SU-DHL-6 (cell line): ENCODE results near the gene EXT2.

Experiments used
- H2AFZ ChIP-seq: fragments of 200-600 bp; sonication (generic); 2 replicates; pipeline ENCODE4 v1.6.1; 2014; ENCODE audit warnings: low read depth, mild to moderate bottlenecking, moderate library complexity, mixed read lengths, antibody characterized with exemption, low read length; ENCODE audit not compliant: severe bottlenecking
- H3F3A ChIP-seq: fragments of 200-600 bp; shearing (Covaris generic); 2 replicates; pipeline ENCODE4 v1.6.0; 2016; ENCODE audit warnings: antibody characterized with exemption, mild to moderate bottlenecking; ENCODE audit not compliant: insufficient read depth
- H3K27ac ChIP-seq: fragments of 200-600 bp; sonication (generic); 2 replicates; pipeline ENCODE4 v1.5.1; 2016; ENCODE audit warnings: low read depth, mild to moderate bottlenecking, low read length, moderate library complexity, mixed read lengths
- H3K27me3 ChIP-seq: fragments of 200-600 bp; sonication (generic), shearing (Covaris generic); 2 replicates; pipeline ENCODE4 v1.6.0; 2014; ENCODE audit warnings: mild to moderate bottlenecking, low read length
- H3K36me3 ChIP-seq: fragments of 200-600 bp; sonication (generic); 2 replicates; pipeline ENCODE4 v1.6.1; 2014; ENCODE audit warnings: mild to moderate bottlenecking, low read length, mixed read lengths
- H3K4me2 ChIP-seq: fragments of 300-600, 200-600 bp; shearing (Covaris generic), sonication (generic); 2 replicates; pipeline ENCODE4 v1.6.0; 2014; ENCODE audit warnings: low read length, low read depth, mild to moderate bottlenecking; ENCODE audit not compliant: poor library complexity, severe bottlenecking
- H3K4me3 ChIP-seq: fragments of 200-600 bp; sonication (generic); 2 replicates; pipeline ENCODE4 v1.5.1; 2014; ENCODE audit warnings: antibody characterized with exemption, low read length, mild to moderate bottlenecking, mixed read lengths; ENCODE audit not compliant: insufficient read depth, poor library complexity, severe bottlenecking
- H3K79me2 ChIP-seq: fragments of 200-600 bp; sonication (generic); 2 replicates; pipeline ENCODE4 v1.6.1; 2014; ENCODE audit warnings: mild to moderate bottlenecking, low read length, moderate library complexity; ENCODE audit not compliant: insufficient read depth
- H3K9ac ChIP-seq: fragments of 200-600 bp; sonication (generic); 2 replicates; pipeline ENCODE4 v1.7.0; 2014; ENCODE audit warnings: mild to moderate bottlenecking, low read length
- H3K9me2 ChIP-seq: fragments of 200-600 bp; sonication (generic); replicated peaks from 2 replicates; pipeline ENCODE4 v1.6.1; 2014; ENCODE audit warnings: low read length; ENCODE audit not compliant: insufficient read depth
- H3K9me3 ChIP-seq: fragments of 200-600 bp; sonication (generic); 2 replicates; pipeline ENCODE4 v1.6.1; 2014; ENCODE audit warnings: low read length, mixed read lengths; ENCODE audit not compliant: insufficient read depth
- H4K20me1 ChIP-seq: fragments of 200-600 bp; sonication (generic); 2 replicates; pipeline ENCODE4 v1.6.1; 2014; ENCODE audit warnings: low read depth, mild to moderate bottlenecking, antibody characterized with exemption, low read length, moderate library complexity, mixed read lengths
- CTCF ChIP-seq: fragments of 200-600 bp; sonication (generic); IDR thresholded peaks from one replicate; pipeline ENCODE4 v1.5.1; 2017; ENCODE audit warnings: antibody characterized with exemption, mild to moderate bottlenecking, low read length, moderate library complexity; ENCODE audit not compliant: insufficient read depth, poor library complexity, severe bottlenecking
- EZH2phosphoT487 ChIP-seq: fragments of 200-600 bp; sonication (generic), shearing (Covaris generic); conservative IDR thresholded peaks from 2 replicates; pipeline ENCODE4 v1.6.1; 2018; ENCODE audit warnings: mild to moderate bottlenecking, antibody characterized with exemption, low read length, moderate library complexity, mixed read lengths

Gene EXT2

GRCh38 chr11:44133335-44133946 lies 38.0 kb downstream of the EXT2 start:
- no peak overlapping the region for H2AFZ ChIP-seq
- TF ChIP-seq CTCF (peak; percentile 43), EZH2phosphoT487 (no peak)
- no peak overlapping the region for H3K4me2 ChIP-seq
- no peak overlapping the region for H3K27ac ChIP-seq
- H3K79me2 ChIP-seq, result no peaks in the 10 kb centered on the region
- H3K9ac ChIP-seq, result no peak overlapping the region
- H3K4me3 ChIP-seq, result no peak overlapping the region
- no peaks in the 10 kb centered on the region for H3K9me3 ChIP-seq
- no peaks in the 10 kb centered on the region for H3K36me3 ChIP-seq
- H3F3A ChIP-seq, result no peaks in the 10 kb centered on the region
- no peaks in the 10 kb centered on the region for H4K20me1 ChIP-seq
- H3K27me3 ChIP-seq, result no peaks in the 10 kb centered on the region
- H3K9me2 ChIP-seq, result no peaks in the 10 kb centered on the region

DNA sequence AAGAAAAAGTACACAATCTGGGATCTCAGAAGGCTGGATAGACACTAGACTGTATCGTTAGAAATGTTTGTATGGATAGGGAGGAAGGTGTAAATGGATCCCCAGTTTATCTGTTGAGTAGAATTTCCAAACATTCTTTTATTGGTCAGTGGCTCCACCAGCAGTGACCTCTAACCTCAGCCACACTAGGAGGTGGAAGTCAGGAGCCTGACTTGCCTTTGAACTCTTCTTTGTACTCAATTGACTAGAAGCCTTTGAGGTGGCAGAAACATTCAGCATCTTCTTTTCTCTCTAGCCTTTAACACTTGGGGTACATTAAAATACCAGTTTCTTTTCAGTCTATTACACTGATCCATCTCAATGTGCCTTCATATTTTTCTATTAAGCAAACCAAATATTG lies 39.1 kb downstream of the EXT2 start:
- Histone ChIP-seq H3K9me2 (no peaks in the 10 kb centered on the region), H4K20me1 (no peaks in the 10 kb centered on the region), H2AFZ (no peak overlapping the region), H3F3A (no peaks in the 10 kb centered on the region), H3K9ac (no peak overlapping the region), H3K27me3 (no peaks in the 10 kb centered on the region), H3K4me2 (no peak overlapping the region), H3K9me3 (no peaks in the 10 kb centered on the region), H3K27ac (no peak overlapping the region), H3K4me3 (no peak overlapping the region), H3K36me3 (no peaks in the 10 kb centered on the region), H3K79me2 (no peaks in the 10 kb centered on the region)
- TF ChIP-seq EZH2phosphoT487 (no peak), CTCF (no peak)

- H2AFZ ChIP-seq, result no peak overlapping the region
- no peaks in the 10 kb centered on the region for H3K36me3 ChIP-seq
- no peaks in the 10 kb centered on the region for H3F3A ChIP-seq
- H3K27me3 ChIP-seq, result no peaks in the 10 kb centered on the region
- no peaks in the 10 kb centered on the region for H4K20me1 ChIP-seq
- H3K4me2 ChIP-seq, result no peak overlapping the region
- no peak for TF ChIP-seq EZH2phosphoT487
- TF ChIP-seq CTCF, result no peak
- no peak overlapping the region for H3K4me3 ChIP-seq
- no peaks in the 10 kb centered on the region for H3K9me3 ChIP-seq
- H3K9me2 ChIP-seq, result no peaks in the 10 kb centered on the region
- H3K27ac ChIP-seq, result no peak overlapping the region
- H3K79me2 ChIP-seq, result no peaks in the 10 kb centered on the region
- no peak overlapping the region for H3K9ac ChIP-seq
Observed at GRCh38 chr11:44136176-44136945, 40.9 kb downstream of the EXT2 start.
